ENCODE results near the gene REPS2.
A peak's percentile ranks its signal among the peaks of the same experiment; 100 is the strongest.

REPS2 gene

GRCh38 chrX:17035111-17035510 lies 88.7 kb downstream of the REPS2 start:
- no peak for DNase-seq (ENCODE audit: low read depth in 3 of 3, low spot score in 1 of 3)

GRCh38 chrX:17036171-17036961 lies 89.9 kb downstream of the REPS2 start:
- no peak for DNase-seq (ENCODE audit: low read depth in 3 of 3, low spot score in 1 of 3)

- DNase-seq (ENCODE audit: low read depth in 3 of 3, low spot score in 1 of 3): no peak
Observed at GRCh38 chrX:17038277-17038676, 91.8 kb downstream of the REPS2 start.

GRCh38 chrX:17038681-17039161 lies 92.3 kb downstream of the REPS2 start:
- DNase-seq (ENCODE audit: low read depth in 3 of 3, low spot score in 1 of 3): no peak

- DNase-seq (ENCODE audit: low read depth in 3 of 3, low spot score in 1 of 3): no peak
Observed at GRCh38 chrX:17039826-17040225, 93.4 kb downstream of the REPS2 start.

GRCh38 chrX:17040711-17041110 lies 94.3 kb downstream of the REPS2 start:
- no peak for DNase-seq (ENCODE audit: low read depth in 3 of 3, low spot score in 1 of 3)

- DNase-seq (ENCODE audit: low read depth in 3 of 3, low spot score in 1 of 3): no peak
Observed at GRCh38 chrX:17042037-17042436, 95.6 kb downstream of the REPS2 start.

- peak in 2 of 3 donors; percentile 2 to 3 for DNase-seq (ENCODE audit: low read depth in 3 of 3, low spot score in 1 of 3)
Observed at GRCh38 chrX:17046478-17047097, 100.1 kb downstream of the REPS2 start.

GRCh38 chrX:17047224-17047623 lies 100.8 kb downstream of the REPS2 start:
- no peak for DNase-seq (ENCODE audit: low read depth in 3 of 3, low spot score in 1 of 3)

GRCh38 chrX:17052210-17052609 lies 105.8 kb downstream of the REPS2 start:
- no peak for DNase-seq (ENCODE audit: low read depth in 3 of 3, low spot score in 1 of 3)

GRCh38 chrX:17052793-17053192 lies 106.3 kb downstream of the REPS2 start:
- DNase-seq (ENCODE audit: low read depth in 3 of 3, low spot score in 1 of 3): no peak

GRCh38 chrX:17053502-17053901 lies 107.0 kb downstream of the REPS2 start:
- DNase-seq (ENCODE audit: low read depth in 3 of 3, low spot score in 1 of 3): no peak

- no peak for DNase-seq (ENCODE audit: low read depth in 3 of 3, low spot score in 1 of 3)
Observed at GRCh38 chrX:17056868-17057608, 110.6 kb downstream of the REPS2 start.

GRCh38 chrX:17062065-17062464 lies 115.6 kb downstream of the REPS2 start:
- no peak for DNase-seq (ENCODE audit: low read depth in 3 of 3, low spot score in 1 of 3)

GRCh38 chrX:17065100-17065499 lies 118.6 kb downstream of the REPS2 start:
- DNase-seq (ENCODE audit: low read depth in 3 of 3, low spot score in 1 of 3): no peak

- no peak for DNase-seq (ENCODE audit: low read depth in 3 of 3, low spot score in 1 of 3)
Observed at GRCh38 chrX:17067534-17067933, 121.1 kb downstream of the REPS2 start.

GRCh38 chrX:17072301-17072700 lies 125.8 kb downstream of the REPS2 start:
- no peak for DNase-seq (ENCODE audit: low read depth in 3 of 3, low spot score in 1 of 3)

GRCh38 chrX:17072721-17073230 lies 126.3 kb downstream of the REPS2 start:
- DNase-seq (ENCODE audit: low read depth in 3 of 3, low spot score in 1 of 3): no peak

- no peak for DNase-seq (ENCODE audit: low read depth in 3 of 3, low spot score in 1 of 3)
Observed at GRCh38 chrX:17075004-17075403, 128.5 kb downstream of the REPS2 start.

GRCh38 chrX:17077361-17077760 lies 130.9 kb downstream of the REPS2 start:
- no peak for DNase-seq (ENCODE audit: low read depth in 3 of 3, low spot score in 1 of 3)

- no peak for DNase-seq (ENCODE audit: low read depth in 3 of 3, low spot score in 1 of 3)
Observed at GRCh38 chrX:17078031-17078720, 131.7 kb downstream of the REPS2 start.

Measured in stimulated activated CD4-positive, alpha-beta T cell treated with anti-CD3 and anti-CD28 coated beads, TNF-alpha, amount 100 ng/mL, for 1 hour (primary cell).